ENCODE data around the gene LGALS7. TPM values are rescaled to one million over a fixed set of nuclear protein-coding genes. Genes with fewer than 3 reads are reported as not detected.
"Not testable (repeated sequence)": the region's sequence is repeated elsewhere in the genome, so short reads cannot be mapped to it uniquely, and the experiment has no call there.

LGALS7 gene
- not detected in 2 replicates for total RNA-seq

DNA sequence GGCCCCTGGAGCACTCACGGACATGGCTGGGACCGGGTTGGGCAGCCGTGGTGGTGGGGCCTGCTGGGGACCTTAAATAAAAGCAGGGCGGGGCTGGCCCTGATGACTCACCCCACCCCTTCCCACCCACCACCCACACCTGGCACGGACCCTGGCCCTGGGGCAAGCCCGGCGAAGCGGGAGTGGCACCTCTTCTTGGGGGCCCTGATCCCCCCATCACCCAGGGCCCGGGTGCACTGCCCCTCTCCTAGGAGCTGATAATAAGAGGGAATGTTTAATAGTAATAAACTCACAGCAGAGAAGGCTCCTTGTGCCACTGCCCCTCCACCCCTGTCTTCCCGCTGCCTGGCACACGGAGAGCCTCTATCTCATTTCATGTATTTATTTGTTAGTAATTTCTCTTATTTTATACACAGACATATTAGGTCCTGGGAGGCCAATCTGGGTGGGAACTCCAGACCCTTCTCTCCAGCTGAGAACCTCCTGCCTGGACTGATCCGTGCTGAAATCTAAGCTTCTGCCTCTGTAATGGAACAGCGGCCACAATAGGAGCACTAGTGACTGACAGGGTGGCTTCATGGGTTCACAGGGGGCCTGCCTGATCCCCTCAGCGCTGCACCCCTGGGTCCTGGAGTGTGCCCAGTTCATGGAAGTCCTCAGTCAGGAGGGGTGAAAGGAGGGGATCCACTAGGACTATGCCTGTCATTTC is at the start of gene LGALS7:
TSS of gene LGALS7 (minus strand) at position 49 of the 709 bp plus-strand sequence. CDS start at position 24, 25 bp downstream.
- no peak for DNase-seq (ENCODE audit: extremely low read depth, low read depth, low spot score)

DNA sequence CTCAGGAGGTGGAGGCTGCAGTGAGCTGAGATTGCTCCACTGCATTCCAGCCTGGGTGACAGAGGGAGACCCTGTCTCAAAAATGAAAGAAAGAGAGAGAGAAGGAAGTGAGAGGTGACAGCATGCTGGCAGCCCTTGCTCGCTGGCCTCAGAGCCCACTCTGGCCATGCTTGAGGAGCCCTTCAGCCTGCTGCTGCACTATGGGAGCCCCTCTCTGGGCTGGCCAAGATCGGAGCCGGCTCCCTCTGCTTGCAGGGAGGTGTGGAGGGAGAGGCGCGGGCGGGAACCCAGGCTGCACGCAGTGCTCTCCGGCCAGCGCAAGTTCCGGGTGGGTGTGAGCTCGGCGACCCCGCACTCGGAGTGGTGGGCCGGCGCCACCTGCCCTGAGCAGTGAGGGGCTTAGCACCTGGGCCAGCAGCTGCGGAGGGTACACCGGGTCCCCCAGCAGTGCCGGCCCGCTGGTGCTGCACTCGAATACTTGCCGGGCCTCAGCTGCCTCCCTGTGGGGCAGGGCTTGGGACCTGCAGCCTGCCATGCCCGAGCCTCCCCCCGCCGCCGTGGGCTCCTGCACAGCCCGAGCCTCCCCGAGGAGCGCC is 48.0 kb upstream of the LGALS7 start:
- not testable (repeated sequence) for DNase-seq (ENCODE audit: extremely low read depth, low read depth, low spot score)

DNA sequence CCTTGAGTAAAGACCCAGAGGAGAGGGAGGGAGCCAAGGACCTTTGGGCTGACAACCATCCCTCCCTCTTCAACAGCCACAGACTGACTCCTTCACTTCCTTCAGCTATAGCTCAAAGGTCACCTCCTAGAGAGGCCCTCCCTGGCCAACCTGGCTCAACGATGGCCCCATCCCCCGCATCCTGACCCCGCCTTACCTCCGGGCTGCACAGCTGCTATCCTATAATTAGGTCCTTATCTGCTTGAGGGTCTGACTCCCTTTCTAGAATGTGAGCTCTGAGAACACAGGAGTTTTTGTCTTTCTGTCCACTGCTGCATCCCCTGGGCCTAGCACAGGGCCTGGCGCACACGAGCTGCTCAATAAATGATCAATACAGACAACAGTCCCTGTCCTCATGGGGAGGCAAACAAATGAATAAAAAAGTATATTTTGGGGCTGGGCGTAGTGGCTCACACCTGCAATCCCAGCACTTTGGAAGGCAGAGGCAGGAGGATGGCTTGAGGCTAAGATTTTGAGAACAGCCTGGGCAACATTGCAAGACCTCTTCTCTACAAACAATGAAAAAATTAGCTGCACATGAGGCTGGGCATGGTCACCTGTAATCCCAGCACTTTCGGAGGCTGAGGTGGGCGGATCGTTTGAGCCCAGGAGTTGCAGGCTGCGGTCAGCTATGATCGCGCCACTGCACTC is 46.1 kb upstream of the LGALS7 start:
- DNase-seq (ENCODE audit: extremely low read depth, low read depth, low spot score), result no peak

DNA sequence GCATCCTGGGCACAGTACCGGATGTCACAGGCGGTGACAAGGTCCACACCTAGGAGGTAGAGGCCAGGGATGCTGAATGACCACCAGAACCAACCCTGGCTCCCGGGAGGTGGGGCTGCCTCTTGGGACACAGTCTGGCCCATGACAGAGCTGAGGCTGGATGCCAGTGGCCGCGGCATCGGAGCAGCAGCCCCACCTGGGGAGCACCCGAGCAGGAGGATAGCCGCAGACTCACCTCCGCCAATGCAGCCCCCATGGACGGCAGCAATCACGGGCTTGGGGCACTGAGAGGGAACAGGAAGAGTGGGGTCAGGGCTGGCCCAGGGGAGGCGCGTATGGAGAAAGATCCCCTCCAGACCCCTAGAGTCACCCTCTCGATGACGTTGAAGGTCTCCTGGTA is 43.8 kb upstream of the LGALS7 start:
- no peak for DNase-seq (ENCODE audit: extremely low read depth, low read depth, low spot score)

DNA sequence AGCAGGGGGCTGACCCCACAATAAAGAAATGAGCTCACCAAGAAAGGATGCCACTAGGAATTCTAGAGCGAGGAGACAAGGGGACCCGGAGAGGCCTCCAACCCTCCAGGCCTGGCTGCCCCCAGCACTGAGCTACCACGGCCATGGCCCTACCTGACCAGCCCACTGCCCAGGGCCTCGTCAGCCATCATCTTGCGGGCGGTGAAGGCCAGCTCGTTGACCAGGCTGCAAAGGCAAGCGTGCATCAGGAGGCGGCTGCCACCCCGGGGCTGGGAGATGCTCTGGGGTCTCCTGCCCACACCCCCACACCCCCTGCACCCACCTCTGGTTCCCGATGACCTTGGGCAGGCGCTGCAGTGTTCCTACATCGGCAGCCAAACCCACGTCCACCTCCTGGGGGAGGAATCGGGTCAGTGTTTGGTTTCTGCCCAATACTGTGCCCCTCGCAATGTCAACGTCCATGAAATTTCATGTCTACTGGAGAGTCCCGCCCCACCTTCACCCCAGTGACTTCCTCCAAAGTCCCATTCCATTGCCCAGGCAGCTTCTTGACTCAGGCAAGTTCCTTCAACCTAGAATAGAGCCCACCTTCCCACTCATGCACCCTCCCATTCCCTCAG is 42.9 kb upstream of the LGALS7 start:
- DNase-seq (ENCODE audit: extremely low read depth, low read depth, low spot score), result no peak

DNA sequence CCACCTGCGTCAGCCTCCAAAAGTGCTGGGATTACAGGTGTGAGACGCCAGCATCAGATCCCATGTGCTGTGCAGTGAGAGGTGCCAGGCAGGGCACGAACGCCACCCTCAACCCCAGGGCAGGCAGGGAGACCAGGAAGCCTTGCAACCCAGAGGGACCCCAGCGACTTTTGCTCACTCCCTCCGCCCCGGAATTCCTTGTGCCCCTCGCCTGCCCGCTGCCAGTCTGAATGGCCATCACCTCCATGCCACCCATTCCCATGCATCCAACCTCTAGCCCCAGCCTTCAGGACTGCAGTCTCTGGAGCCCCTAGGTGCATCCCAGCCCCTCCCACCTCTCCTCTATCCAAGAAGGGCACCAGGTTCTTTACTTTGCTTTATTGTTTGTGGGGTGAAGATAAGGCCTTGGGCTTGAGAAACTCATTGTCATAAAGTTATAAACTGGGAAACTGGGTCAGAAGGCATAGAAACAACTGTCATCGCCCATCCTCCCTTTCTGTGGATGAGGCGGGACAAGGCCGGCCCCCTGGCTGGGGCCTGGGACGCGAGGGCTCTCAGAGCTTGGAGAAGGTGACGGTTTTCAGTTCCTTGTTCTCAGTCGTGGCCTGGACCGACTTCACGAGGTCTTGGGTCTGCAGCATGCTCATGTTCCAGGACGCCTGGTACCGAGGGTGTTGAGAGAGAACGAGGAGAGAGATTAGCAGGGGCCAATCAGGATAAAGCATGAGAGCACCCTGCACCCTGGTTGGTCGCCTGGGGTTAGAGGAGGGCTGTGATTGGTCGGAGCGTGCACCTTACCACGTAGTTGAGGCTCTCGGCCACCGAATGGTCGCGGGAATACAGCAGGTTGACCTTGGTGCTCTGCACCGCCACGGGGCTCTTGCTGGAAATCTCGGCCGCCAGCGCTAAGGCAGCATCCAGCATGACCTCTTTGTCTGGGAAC is 42.0 kb upstream of the LGALS7 start:
- DNase-seq (ENCODE audit: extremely low read depth, low read depth, low spot score), result no peak

DNA sequence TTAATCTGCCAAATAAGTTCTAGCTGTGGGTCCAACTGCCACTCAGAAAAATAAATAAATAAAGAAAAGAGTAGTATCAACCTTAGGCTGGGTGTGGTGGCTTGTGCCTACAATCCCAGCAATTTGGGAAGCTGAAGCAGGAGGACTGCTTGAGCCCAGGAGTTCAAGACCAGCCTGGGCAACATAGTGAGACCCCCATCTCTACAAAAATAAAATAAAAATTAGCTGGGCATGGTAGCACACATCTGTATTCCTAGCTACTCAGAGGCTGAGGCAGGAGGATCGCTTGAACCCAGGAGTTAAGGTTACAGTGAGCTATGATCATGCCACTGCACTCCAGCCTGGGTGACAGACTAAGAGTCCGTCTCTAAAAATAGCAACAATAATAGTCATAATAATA is 40.6 kb upstream of the LGALS7 start:
- DNase-seq (ENCODE audit: extremely low read depth, low read depth, low spot score), result not testable (repeated sequence)

DNA sequence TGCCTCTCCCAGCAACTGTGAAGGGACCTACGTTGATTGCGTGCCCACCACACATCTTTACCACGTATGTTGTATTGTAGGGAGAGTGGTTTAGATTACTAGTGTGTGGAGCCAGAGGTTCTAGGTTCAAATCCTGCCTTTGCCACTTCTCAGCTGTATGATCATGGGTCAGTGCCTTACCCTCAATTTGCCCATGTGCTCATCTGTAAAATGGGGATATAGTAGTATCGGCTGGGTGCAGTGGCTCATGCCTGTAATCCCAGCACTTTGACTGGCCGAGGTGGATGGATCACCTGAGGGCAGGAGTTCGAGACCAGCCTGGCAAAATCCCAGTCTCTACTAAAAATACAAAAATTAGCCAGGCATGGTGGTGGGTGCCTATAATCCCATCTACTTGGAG is 40.0 kb upstream of the LGALS7 start:
- DNase-seq (ENCODE audit: extremely low read depth, low read depth, low spot score), result no peak

DNA sequence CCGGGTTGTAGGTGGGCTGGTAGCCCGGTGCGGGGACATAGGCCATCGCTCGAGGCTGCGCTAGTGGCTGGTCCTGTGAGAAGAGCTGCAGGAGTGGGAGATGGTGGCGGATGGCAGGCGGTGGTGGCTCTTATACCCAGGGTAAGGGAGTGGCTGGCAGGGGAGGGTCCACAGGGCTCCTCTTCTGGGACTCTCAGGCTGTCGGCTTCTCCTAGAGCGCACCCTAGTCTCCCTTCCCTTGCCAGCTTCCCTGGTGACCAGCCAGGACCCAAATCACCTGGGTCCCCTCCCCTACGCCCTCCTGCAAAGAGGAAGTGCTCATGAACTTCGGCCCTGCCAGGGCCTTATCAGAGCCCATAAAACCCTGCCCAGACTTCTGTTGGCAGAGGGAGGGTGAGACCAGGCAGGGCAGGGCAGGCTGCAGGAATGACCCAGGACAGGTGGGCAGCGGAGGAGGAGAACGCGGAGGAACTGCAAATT is 39.6 kb upstream of the LGALS7 start, which contains the start of gene LGALS4:
TSS of gene LGALS4 (minus strand) at position 105 of the 480 bp plus-strand sequence. CDS start at position 46, 59 bp downstream.
- DNase-seq (ENCODE audit: extremely low read depth, low read depth, low spot score), result no peak

DNA sequence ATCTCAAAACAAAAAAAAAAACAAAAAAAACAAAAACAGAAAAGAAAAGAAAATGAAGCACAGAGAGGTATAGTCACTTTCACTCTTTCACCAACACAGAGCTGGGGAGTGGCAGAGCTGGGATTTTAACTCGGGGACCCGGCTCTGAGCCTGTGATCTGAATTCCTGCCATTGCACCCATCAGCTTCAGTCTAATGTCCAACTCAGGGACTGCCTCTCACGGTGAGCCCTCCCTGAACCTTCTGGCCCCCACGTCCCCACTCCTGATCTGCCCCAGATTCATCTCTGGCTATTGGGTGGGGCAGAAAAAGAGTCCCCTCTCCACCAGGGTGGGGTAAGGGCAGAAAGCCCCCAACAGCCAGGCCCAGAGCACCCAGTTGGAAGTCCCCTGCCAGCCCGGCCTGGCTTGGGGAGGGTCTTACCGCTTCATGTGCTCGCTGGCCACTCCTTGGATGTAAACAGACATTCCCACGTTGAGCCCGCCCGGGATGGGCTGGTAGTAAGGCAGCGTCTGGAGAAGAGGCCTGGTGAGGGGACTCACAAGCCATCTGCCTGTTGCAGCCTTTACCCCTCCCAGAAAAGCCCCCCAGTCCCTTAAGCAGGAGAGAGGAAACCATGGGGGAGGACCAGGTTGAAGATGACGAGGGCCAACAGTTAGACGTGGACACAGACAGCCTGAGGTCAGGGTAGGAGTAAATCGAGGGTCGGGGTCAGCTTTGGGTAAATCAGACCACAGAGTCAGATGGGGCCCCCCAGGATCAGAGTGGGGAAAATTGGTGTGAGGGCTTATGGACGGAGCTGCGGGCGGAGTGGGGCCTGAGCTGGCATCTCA is 38.9 kb upstream of the LGALS7 start:
- no peak for DNase-seq (ENCODE audit: extremely low read depth, low read depth, low spot score)

DNA sequence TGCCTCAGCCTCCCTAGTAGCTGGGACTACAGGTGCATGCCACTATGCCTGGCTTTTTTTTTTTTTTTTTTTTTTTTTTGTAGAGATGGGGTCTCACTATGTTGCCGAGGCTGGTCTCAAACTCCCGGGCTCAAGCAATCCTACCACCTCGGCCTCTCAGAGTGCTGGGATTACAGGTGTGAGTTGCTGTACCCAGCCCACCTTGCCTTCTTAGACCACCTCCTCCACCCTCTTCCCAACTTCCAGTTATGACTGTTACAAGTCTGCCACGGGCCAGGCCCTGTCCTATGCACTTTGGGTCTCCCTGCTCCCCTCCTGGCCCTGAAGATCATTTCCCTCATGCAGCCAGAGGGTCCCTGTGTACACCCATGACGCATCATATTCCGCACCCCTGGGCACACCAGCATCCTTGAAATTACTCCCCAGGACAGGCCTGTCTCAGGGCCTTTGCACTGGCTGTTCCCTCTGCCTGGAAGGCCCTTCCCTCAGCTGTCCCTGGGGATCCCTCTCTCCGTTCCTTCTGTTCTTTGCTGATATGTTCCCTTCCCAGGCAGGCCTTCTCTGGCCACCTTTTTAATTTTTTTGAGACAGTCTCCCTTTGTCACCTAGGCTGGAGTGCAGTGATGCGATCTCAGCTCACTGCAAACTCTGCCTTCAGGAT is 36.4 kb upstream of the LGALS7 start:
- no peak for DNase-seq (ENCODE audit: extremely low read depth, low read depth, low spot score)

DNA sequence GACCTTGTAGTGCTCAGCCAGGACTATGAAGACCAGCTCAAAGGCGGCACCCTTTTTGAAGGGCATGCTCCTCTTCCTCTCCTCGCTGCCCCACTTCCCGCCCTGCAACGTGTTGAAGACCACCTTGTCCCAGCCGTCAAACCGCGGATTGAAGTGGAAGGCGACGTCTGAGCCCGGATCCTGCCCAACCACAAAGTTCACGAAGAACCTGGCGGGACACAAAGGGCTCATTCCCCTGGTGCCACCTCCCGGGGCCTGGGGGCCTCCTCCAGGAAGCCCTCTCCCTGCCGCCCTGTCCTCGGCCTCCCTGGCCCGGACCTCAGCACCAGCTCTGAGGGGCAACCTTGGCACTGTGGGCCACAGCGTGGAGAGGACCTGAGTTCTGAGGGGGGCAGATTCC is 35.4 kb upstream of the LGALS7 start:
- no peak for DNase-seq (ENCODE audit: extremely low read depth, low read depth, low spot score)

DNA sequence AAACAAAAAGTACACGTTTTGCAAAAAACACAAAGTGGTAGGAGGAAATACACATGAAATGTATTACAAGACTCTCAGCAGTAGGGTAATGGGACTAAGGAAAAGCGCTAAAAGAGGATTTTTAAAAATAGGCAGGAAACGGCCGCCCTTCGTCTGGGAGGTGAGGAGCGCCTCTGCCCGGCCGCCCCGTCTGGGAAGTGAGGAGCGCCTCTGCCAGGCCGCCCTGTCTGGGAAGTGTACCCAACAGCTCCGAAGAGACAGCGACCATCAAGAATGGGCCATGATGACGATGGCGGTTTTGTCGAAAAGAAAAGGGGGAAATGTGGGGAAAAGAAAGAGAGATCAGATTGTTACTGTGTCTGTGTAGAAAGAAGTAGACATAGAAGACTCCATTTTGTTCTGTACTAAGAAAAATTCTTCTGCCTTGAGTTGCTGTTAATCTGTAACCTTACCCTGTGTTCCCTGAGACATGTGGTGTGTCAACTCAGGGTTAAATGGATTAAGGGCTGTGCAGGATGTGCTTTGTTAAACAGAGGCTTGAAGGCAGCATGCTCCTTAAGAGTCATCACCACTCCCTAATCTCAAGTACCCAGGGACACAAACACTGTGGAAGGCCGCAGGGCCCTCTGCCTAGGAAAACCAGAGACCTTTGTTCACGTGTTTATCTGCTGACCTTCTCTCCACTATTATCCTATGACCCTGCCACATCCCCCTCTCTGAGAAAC is 34.2 kb upstream of the LGALS7 start:
- DNase-seq (ENCODE audit: extremely low read depth, low read depth, low spot score), result not testable (repeated sequence)

DNA sequence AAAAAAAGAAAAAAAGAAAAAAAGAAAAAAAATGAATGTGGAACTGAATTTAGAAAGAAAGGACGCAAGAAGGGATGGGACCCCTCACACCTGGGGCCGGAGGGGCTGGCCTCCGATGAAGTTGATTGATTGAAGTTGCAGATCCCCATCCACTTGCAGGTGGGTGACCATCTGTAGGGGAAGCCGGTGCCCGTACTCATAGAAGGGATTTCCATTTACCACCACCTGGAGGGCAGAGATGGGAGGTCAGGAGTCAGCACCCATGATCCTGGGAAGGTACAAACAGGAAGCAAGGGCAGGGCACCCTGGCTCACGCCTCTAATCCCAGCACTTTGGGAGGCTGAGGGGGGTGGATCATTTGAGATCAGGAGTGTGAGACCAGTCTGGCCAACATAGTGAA is 33.1 kb upstream of the LGALS7 start:
- no peak for DNase-seq (ENCODE audit: extremely low read depth, low read depth, low spot score)

DNA sequence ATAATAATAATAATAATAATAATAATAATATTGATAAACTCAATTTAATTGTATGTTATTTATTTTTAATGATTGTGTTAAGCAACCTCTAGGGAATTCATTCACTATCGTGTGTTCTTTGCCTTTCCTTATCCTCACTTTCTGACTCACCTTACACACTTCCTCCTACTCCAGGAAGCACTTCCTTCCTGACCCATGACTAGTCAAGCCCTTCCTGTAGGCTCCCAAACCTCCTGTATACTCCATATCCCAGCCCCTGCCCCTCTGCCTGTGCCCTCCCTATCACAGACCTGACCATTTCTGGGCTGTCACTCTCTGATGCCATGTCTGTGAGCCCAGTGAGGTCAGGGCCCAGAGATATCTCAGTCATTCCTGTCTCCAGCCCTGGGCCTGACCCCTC is 31.9 kb upstream of the LGALS7 start:
- DNase-seq (ENCODE audit: extremely low read depth, low read depth, low spot score), result no peak

DNA sequence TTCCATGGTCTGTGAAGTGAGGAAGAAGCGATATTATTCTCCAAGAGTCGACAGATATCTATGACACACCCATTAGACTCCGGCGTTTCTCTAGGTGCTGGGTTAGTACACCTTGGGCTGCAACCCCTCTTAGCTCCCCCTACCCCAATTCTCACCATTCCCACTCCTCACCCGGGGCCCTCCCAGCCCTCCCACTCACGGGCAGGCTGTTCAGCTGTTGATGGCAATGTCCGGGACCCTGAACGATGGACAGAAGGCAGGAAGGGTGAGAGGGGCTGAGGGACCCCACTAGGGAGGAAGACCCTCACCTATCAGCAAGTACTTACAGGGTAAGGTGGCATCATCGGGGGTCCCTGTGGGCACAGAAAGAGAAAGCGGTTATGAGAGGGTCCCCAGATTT is 30.2 kb upstream of the LGALS7 start:
- no peak for DNase-seq (ENCODE audit: extremely low read depth, low read depth, low spot score)

DNA sequence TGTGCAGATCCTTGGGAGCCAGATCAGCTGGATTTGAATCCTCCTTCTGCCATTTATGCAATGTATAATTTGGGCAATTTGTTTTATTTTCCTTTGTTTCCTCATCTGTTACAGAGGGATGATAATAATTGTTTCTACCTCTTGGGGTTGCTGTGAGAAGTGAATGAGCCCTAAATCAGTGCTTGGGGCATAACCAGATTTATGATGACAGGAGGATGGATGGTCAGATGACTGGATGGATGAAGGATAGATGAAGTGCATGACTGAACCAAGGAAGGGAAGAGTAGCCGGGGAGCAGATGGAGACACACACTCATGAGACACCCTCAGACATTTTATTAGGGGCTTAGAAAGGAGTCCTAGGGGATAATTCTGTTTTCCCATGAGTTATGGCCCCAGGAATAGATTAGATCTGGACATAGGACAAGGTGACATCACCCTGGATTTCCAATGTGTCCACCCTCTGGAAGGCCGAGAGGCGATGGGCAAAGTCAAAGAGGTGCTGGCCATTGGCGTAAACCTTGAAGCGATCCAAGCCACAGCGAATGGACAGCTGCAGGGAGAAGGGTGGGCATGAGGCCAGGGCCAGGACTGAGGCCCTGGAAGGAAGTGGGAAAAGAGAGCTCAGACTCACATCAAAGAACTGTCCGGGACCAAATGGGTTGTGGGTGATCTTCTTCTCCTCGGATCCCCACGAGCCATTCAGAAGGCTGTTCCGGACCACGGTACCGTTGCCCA is 28.2 kb upstream of the LGALS7 start:
- no peak for DNase-seq (ENCODE audit: extremely low read depth, low read depth, low spot score)

Data from glomerular endothelial cell (primary cell).